ENCODE results near the gene ABCB4. TPM values are rescaled to one million over a fixed set of nuclear protein-coding genes. Genes with fewer than 3 reads are reported as not detected.

Gene ABCB4
- polyA plus RNA-seq, 2 donors, result 0.33 to 0.45 TPM

- H3K4me1 ChIP-seq (ENCODE audit: control insufficient read depth in 2 of 2, insufficient read depth in 2 of 2, low read length in 1 of 2), result no peaks in the 10 kb centered on the region
- 81 to 86% methylated on average over 1 of the region's 1 CpG for WGBS, 2 donors
- H3K4me3 ChIP-seq (ENCODE audit: low read depth in 1 of 2, low read length in 2 of 2), result no peak overlapping the region
- H3K27me3 ChIP-seq (ENCODE audit: control insufficient read depth in 1 of 2, insufficient read depth in 2 of 2, low read length in 2 of 2), result no peaks in the 10 kb centered on the region
- H3K27ac ChIP-seq (ENCODE audit: low read depth in 2 of 2, low read length in 1 of 2), result no peak overlapping the region
- H3K9me3 ChIP-seq (ENCODE audit: control insufficient read depth in 2 of 2, insufficient read depth in 1 of 2, low read depth in 1 of 2, low read length in 1 of 2), result no peaks in the 10 kb centered on the region
- peaks cover 3% of the 10 kb centered on the region in 2 donors for H3K36me3 ChIP-seq (ENCODE audit: control insufficient read depth in 2 of 2, insufficient read depth in 2 of 2, low read length in 1 of 2)
Observed at GRCh38 chr7:87370660-87371180, 104.8 kb downstream of the ABCB4 start.

DNA sequence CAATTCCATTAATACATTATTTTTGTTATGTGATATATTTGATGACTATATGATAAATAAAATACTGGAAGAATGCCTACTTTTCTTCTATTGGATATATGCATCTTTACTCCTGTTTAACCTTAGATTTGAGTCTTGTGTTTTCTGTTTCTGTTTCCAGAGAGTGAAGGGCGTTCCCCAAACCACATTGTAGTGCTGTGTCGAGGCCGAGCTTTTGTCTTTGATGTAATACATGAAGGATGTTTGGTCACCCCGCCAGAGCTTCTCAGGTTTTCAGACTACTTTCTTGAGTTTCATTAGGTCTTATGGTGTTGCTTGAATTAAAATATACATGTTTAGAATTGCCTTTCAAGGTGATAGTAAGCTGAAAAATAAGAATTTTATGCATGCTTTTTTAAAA, 106.3 kb downstream of the ABCB4 start:
- no peak overlapping the region for H3K4me3 ChIP-seq (ENCODE audit: low read depth in 1 of 2, low read length in 2 of 2)
- no peaks in the 10 kb centered on the region for H3K27me3 ChIP-seq (ENCODE audit: control insufficient read depth in 1 of 2, insufficient read depth in 2 of 2, low read length in 2 of 2)
- H3K36me3 ChIP-seq (ENCODE audit: control insufficient read depth in 2 of 2, insufficient read depth in 2 of 2, low read length in 1 of 2), result peaks cover 3 to 7% of the 10 kb centered on the region in 2 donors
- no peaks in the 10 kb centered on the region for H3K4me1 ChIP-seq (ENCODE audit: control insufficient read depth in 2 of 2, insufficient read depth in 2 of 2, low read length in 1 of 2)
- WGBS, 2 donors, result 85 to 90% methylated on average over 4 of the region's 4 CpGs
- H3K9me3 ChIP-seq (ENCODE audit: control insufficient read depth in 2 of 2, insufficient read depth in 1 of 2, low read depth in 1 of 2, low read length in 1 of 2), result no peaks in the 10 kb centered on the region
- no peak overlapping the region for H3K27ac ChIP-seq (ENCODE audit: low read depth in 2 of 2, low read length in 1 of 2)

GRCh38 chr7:87364246-87364645, 111.2 kb downstream of the ABCB4 start:
- Histone ChIP-seq H3K4me1 (ENCODE audit: control insufficient read depth in 2 of 2, insufficient read depth in 2 of 2, low read length in 1 of 2) (no peaks in the 10 kb centered on the region), H3K36me3 (ENCODE audit: control insufficient read depth in 2 of 2, insufficient read depth in 2 of 2, low read length in 1 of 2) (peaks cover 3 to 4% of the 10 kb centered on the region in 2 donors), H3K27ac (ENCODE audit: low read depth in 2 of 2, low read length in 1 of 2) (no peak overlapping the region), H3K4me3 (ENCODE audit: low read depth in 1 of 2, low read length in 2 of 2) (no peak overlapping the region), H3K9me3 (ENCODE audit: control insufficient read depth in 2 of 2, insufficient read depth in 1 of 2, low read depth in 1 of 2, low read length in 1 of 2) (no peaks in the 10 kb centered on the region), H3K27me3 (ENCODE audit: control insufficient read depth in 1 of 2, insufficient read depth in 2 of 2, low read length in 2 of 2) (no peaks in the 10 kb centered on the region)

GRCh38 chr7:87363342-87363741, 112.1 kb downstream of the ABCB4 start:
- Histone ChIP-seq H3K27ac (ENCODE audit: low read depth in 2 of 2, low read length in 1 of 2) (no peak overlapping the region), H3K9me3 (ENCODE audit: control insufficient read depth in 2 of 2, insufficient read depth in 1 of 2, low read depth in 1 of 2, low read length in 1 of 2) (no peaks in the 10 kb centered on the region), H3K4me1 (ENCODE audit: control insufficient read depth in 2 of 2, insufficient read depth in 2 of 2, low read length in 1 of 2) (no peaks in the 10 kb centered on the region), H3K4me3 (ENCODE audit: low read depth in 1 of 2, low read length in 2 of 2) (no peak overlapping the region), H3K27me3 (ENCODE audit: control insufficient read depth in 1 of 2, insufficient read depth in 2 of 2, low read length in 2 of 2) (no peaks in the 10 kb centered on the region), H3K36me3 (ENCODE audit: control insufficient read depth in 2 of 2, insufficient read depth in 2 of 2, low read length in 1 of 2) (peaks cover 3 to 4% of the 10 kb centered on the region in 2 donors)
- 93 to 98% methylated on average over 1 of the region's 1 CpG for WGBS, 2 donors

DNA sequence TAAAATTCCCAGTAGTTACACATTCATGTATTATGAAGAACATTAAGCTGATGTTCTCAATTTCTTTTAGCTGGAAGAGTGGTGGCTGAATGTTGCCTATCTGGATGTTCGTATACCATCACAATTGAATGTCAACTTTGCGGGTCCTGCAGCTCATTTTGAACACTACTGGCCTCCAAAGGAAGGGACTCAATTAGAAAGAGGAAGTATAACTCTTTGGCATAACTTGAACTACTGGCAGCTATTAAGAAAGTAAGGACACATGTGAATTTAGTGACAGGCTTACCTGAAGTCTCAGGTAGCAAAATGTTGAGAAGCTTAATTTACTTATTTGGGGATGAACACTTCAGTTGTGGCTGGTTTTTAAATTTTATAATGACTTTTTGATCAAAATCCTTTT, 114.2 kb downstream of the ABCB4 start:
- 95 to 100% methylated on average over 2 of the region's 2 CpGs for WGBS, 2 donors
- Histone ChIP-seq H3K36me3 (ENCODE audit: control insufficient read depth in 2 of 2, insufficient read depth in 2 of 2, low read length in 1 of 2) (peaks cover 4 to 7% of the 10 kb centered on the region in 2 donors), H3K27ac (ENCODE audit: low read depth in 2 of 2, low read length in 1 of 2) (no peak overlapping the region), H3K4me1 (ENCODE audit: control insufficient read depth in 2 of 2, insufficient read depth in 2 of 2, low read length in 1 of 2) (no peaks in the 10 kb centered on the region), H3K9me3 (ENCODE audit: control insufficient read depth in 2 of 2, insufficient read depth in 1 of 2, low read depth in 1 of 2, low read length in 1 of 2) (no peaks in the 10 kb centered on the region), H3K27me3 (ENCODE audit: control insufficient read depth in 1 of 2, insufficient read depth in 2 of 2, low read length in 2 of 2) (no peaks in the 10 kb centered on the region), H3K4me3 (ENCODE audit: low read depth in 1 of 2, low read length in 2 of 2) (no peak overlapping the region)

- Histone ChIP-seq H3K36me3 (ENCODE audit: control insufficient read depth in 2 of 2, insufficient read depth in 2 of 2, low read length in 1 of 2) (peaks cover 3% of the 10 kb centered on the region in 2 donors), H3K9me3 (ENCODE audit: control insufficient read depth in 2 of 2, insufficient read depth in 1 of 2, low read depth in 1 of 2, low read length in 1 of 2) (peaks cover 0 to 3% of the 10 kb centered on the region in 2 donors), H3K27ac (ENCODE audit: low read depth in 2 of 2, low read length in 1 of 2) (no peak overlapping the region), H3K27me3 (ENCODE audit: control insufficient read depth in 1 of 2, insufficient read depth in 2 of 2, low read length in 2 of 2) (no peaks in the 10 kb centered on the region), H3K4me3 (ENCODE audit: low read depth in 1 of 2, low read length in 2 of 2) (no peak overlapping the region), H3K4me1 (ENCODE audit: control insufficient read depth in 2 of 2, insufficient read depth in 2 of 2, low read length in 1 of 2) (no peaks in the 10 kb centered on the region)
- 48 to 65% methylated on average over 2 of the region's 2 CpGs for WGBS, 2 donors
Observed at GRCh38 chr7:87359366-87359765, 116.1 kb downstream of the ABCB4 start.

DNA sequence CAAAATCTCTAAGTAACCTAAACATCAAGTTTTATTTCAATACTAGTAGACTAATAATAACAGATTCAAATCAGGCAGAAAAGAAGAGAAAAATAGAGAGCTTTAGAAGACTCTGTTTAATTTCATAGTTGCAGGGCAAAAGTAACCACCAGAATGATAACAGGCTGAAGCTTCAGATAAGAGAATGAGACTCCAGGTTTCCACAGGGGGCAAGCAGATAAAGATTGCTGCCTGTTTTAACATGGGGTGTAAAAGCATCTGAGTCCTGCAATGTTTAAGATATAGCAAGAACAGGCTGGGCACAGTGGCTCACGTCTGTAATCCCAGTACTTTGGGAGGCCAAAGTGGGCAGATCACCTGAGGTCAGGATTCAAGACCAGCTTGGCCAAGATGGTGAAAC, 119.0 kb downstream of the ABCB4 start:
- peaks cover 3 to 7% of the 10 kb centered on the region in 2 donors for H3K36me3 ChIP-seq (ENCODE audit: control insufficient read depth in 2 of 2, insufficient read depth in 2 of 2, low read length in 1 of 2)
- no peaks in the 10 kb centered on the region for H3K27me3 ChIP-seq (ENCODE audit: control insufficient read depth in 1 of 2, insufficient read depth in 2 of 2, low read length in 2 of 2)
- WGBS, 2 donors, result 77 to 89% methylated on average over 1 of the region's 1 CpG
- no peak overlapping the region for H3K27ac ChIP-seq (ENCODE audit: low read depth in 2 of 2, low read length in 1 of 2)
- H3K4me1 ChIP-seq (ENCODE audit: control insufficient read depth in 2 of 2, insufficient read depth in 2 of 2, low read length in 1 of 2), result no peaks in the 10 kb centered on the region
- H3K9me3 ChIP-seq (ENCODE audit: control insufficient read depth in 2 of 2, insufficient read depth in 1 of 2, low read depth in 1 of 2, low read length in 1 of 2), result peaks cover 3% of the 10 kb centered on the region in 2 donors
- H3K4me3 ChIP-seq (ENCODE audit: low read depth in 1 of 2, low read length in 2 of 2), result no peak overlapping the region

- Histone ChIP-seq H3K27me3 (ENCODE audit: control insufficient read depth in 1 of 2, insufficient read depth in 2 of 2, low read length in 2 of 2) (no peaks in the 10 kb centered on the region), H3K27ac (ENCODE audit: low read depth in 2 of 2, low read length in 1 of 2) (no peak overlapping the region), H3K4me1 (ENCODE audit: control insufficient read depth in 2 of 2, insufficient read depth in 2 of 2, low read length in 1 of 2) (no peaks in the 10 kb centered on the region), H3K4me3 (ENCODE audit: low read depth in 1 of 2, low read length in 2 of 2) (no peak overlapping the region), H3K36me3 (ENCODE audit: control insufficient read depth in 2 of 2, insufficient read depth in 2 of 2, low read length in 1 of 2) (peaks cover 3 to 11% of the 10 kb centered on the region in 2 donors), H3K9me3 (ENCODE audit: control insufficient read depth in 2 of 2, insufficient read depth in 1 of 2, low read depth in 1 of 2, low read length in 1 of 2) (peaks cover 3% of the 10 kb centered on the region in 2 donors)
- WGBS, 2 donors, result 90 to 93% methylated on average over 3 of the region's 3 CpGs
Observed at GRCh38 chr7:87354749-87355148, 120.7 kb downstream of the ABCB4 start.

Other genes with a start within 250 kb of the ABCB4 start
- 10 to 100 TPM; 14.2 to 20.6 TPM for gene CROT, start 130.0 kb downstream of the ABCB4 start, polyA plus RNA-seq
- gene ABCB1, start 125.2 kb upstream of the ABCB4 start, polyA plus RNA-seq, result 1 to 10 TPM; 1.6 to 1.7 TPM
- under 1 TPM; 0.31 to 0.36 TPM for gene RUNDC3B, start 152.7 kb upstream of the ABCB4 start, polyA plus RNA-seq

Measured in esophagus (tissue), 2 donors.